ENCODE measurements around the gene SCD.

DNA sequence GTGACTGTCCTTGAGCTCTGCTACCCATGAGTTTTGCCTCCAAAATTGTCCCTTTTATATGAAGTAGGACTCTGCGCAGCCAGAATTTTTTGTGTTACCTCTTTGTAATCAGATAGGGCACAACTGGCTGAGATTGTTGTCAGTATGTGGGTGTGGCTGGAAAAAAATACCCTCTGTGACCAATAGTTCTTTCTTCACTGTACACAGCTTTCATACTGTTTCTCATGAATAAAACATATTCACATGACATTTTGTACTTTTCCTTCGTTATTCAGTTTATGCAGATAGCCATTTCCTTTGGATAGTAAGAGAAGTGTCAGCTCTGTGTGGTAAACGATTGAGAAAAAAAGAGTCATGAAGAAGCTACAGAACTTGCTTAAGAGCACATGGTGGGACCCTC is 66.1 kb downstream of the SCD start:
- TF ChIP-seq, protein P1, sequence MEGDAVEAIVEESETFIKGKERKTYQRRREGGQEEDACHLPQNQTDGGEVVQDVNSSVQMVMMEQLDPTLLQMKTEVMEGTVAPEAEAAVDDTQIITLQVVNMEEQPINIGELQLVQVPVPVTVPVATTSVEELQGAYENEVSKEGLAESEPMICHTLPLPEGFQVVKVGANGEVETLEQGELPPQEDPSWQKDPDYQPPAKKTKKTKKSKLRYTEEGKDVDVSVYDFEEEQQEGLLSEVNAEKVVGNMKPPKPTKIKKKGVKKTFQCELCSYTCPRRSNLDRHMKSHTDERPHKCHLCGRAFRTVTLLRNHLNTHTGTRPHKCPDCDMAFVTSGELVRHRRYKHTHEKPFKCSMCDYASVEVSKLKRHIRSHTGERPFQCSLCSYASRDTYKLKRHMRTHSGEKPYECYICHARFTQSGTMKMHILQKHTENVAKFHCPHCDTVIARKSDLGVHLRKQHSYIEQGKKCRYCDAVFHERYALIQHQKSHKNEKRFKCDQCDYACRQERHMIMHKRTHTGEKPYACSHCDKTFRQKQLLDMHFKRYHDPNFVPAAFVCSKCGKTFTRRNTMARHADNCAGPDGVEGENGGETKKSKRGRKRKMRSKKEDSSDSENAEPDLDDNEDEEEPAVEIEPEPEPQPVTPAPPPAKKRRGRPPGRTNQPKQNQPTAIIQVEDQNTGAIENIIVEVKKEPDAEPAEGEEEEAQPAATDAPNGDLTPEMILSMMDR (conservative IDR thresholded peaks at IDR 0.05 in 1 of 2, IDR thresholded peaks at IDR 0.05 in 1 of 2; ENCODE audit: extremely low read depth in 1 of 2, insufficient read depth in 1 of 2, low read depth in 1 of 2, low read length in 2 of 2), result no peak
- no peak for TF ChIP-seq EZH2 (IDR thresholded peaks at IDR 0.05; ENCODE audit: borderline replicate concordance, low read length)
